NCI-H526 treated with DMSO at 0.1 percent for 48 hours (cell line): ENCODE data around the gene SNURF.
"Not testable (repeated sequence)": the region's sequence is repeated elsewhere in the genome, so short reads cannot be mapped to it uniquely, and the experiment has no call there.

ENCODE experiments used
- DNase-seq: peaks from one replicate; lab custom pipeline; 2025; lab: John Stamatoyannopoulos, UW

Gene SNURF

GRCh38 chr15:24971052-24971451 is 16.3 kb downstream of the SNURF start:
- no peak for DNase-seq

- DNase-seq: no peak
These were observed 17.0 kb downstream of the SNURF start for GRCh38 chr15:24971772-24972171.

DNA sequence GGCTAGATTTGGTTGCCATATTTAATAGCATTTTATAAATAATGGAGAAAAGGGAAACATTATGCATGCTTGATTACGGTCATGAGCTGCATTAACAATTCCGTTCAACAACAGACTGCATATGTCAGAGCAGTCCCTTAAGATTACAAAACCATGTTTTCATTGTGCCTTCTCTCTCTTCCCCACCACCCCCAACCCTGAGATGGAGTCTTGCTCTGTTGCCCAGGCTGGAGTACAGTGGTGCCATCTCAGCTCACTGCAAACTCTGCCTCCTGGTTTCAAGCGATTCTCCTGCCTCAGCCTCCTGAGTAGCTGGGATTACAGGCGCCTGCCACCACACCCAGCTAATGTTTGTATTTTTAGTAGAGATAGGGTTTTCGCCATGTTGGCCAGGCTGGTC is 17.9 kb downstream of the SNURF start:
- not testable (repeated sequence) for DNase-seq

DNA sequence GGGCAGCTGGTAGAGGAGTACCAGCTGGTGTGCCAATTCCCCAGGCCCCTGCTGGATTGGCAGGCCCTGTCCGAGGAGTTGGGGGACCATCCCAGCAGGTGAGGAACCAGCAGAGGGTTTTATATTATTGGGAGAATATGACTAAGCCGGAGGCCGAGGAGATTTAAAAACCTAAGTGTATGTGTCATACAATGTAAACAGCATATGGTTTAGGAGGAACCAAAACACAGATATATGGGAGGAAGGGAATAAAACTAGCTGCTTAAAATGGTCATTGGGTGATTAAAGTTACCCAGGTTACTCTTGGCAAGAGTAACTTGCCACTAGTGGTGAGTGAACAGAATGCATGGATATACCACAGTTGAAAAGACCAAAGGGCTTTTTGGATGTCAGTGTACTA is 22.1 kb downstream of the SNURF start:
- DNase-seq: no peak

DNA sequence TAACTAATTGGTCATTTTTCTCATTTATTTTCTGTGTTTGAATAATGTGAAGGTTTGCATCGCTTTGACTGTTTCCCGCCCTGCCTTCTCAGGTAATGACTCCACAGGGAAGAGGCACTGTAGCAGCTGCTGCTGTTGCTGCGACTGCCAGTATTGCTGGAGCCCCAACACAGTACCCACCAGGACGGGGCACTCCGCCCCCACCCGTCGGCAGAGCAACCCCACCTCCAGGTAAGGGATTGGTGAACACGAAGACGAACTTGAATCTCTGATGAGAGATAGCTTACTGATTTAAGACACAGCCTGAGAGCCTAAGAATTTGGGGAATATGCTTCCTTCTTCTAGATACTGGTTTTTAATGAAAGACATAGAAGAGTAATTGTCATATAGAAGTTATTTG is 22.9 kb downstream of the SNURF start:
- no peak for DNase-seq

- DNase-seq: no peak
These were observed 30.4 kb downstream of the SNURF start for GRCh38 chr15:24985224-24985623.

DNA sequence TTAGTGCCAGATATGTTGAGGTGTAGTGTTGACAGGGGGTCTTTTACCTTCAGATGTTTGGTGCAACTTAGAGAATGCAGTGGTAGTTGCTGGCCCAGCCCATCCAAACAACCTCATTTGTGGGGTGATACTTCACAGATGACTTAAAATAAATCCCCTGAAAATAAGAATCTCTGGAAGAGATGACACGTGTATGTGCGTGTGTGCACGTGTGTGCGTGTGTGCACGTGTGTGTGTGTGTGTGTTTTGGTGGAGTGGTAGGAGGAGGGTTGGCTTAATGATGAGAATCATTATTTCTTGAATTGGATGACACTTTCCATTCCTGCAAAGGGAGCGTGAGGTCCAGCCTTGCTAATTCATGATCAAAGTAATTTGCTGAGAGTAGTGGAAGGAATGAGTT is 31.9 kb downstream of the SNURF start:
- no peak for DNase-seq
